DMS53 treated with DMSO at 0.1 percent for 48 hours (cell line): ENCODE measurements around the gene GABRR2.

Experiments
- DNase-seq: peaks from one replicate; lab custom pipeline; 2025; ENCODE audit not compliant: unreplicated experiment; lab: John Stamatoyannopoulos, UW

Gene GABRR2

DNA sequence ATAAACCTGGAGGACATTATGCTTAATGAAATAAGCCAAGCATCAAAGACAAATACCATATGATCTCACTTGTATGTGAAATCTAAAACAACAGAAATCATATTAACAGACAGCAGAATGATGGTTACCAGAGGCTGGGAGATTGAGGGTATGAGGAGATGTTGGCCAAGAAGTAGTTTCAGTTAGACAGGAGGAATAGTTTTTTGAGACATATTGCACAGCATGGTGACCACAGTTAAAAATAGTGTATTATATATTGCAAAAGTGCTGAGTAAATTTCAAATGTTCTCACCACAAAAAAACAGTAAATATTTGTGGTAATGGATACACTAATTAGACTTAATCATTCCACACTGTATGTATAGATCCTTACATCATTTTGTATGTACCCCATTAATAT is 99.7 kb downstream of the GABRR2 start:
- no peak for DNase-seq

DNA sequence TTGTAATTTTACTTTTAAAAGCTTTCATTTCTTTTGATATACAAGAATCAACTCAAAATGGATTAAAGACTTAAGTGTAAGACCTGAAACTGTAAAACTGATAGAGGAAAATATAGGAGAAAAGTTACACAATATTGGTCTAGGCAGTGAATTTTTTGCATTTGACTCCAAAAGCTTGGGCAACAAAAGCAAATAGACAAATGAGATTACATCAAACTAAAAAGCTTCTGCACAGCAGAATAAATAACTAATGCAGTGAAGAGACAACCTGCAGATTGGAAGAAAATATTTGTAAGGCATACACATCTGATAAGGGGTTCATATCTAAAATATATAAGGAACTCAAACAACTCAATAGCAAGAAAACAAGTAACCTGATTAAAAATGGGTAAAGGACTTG is 100.9 kb downstream of the GABRR2 start:
- no peak for DNase-seq

DNA sequence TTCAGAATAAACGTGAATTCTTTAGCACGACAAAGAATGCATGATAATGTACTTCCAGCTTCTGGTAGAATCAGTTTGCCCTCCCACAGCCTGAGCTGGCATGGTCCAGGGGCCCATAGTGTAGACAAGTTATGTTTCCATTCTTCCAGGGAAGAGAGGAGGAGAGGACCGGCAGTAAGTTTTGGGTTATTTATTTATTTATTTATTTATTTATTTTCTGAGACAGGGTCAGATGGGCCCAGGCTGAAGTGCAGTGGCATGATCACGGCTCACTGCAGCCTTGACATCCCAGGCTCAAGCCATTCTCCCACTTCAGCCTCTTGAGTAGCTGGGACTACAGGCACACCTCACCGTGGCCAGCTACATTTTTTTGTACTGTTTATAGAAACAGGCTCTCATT is 102.6 kb downstream of the GABRR2 start:
- no peak for DNase-seq

DNA sequence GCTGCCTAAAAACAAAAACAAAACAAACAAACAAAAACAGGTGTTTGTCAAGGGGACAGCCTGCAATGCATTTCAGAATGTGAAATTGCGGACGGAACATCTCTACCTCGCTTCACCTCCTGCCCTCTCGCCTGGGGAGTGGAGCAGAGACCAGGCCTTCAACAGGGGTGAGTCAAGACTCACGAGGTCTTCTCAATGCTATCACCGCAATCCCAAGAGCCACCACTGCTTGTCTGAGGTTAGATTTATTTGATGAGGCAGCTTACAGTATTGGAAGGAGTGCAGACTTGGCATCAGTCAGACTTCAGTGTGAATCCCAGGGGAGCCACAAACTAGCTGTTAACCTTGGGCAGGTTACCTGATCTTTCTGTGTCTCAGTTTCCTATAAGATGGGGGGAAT is 105.6 kb downstream of the GABRR2 start:
- DNase-seq: no peak

DNA sequence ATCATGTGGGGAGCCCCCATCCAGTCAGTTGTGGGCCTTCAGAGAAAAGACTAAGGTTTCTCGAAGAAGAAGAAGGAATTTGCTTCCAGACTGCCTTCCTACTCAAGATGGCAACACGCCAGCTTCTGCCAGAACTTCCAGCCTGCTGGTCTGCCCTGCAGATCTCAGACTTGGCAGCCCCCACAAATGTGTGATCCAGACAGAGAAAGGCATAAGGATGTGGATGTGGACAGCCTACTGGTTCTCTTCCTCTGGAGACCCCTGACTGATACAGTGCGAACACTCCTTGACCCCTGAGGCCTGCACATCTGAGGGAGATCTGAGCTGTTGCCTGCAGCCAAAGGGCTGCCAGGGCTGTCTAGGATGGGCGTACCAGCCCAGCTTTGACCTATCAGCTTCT is 106.5 kb downstream of the GABRR2 start:
- DNase-seq: no peak
